Measurements from ENCODE around the gene CHFR. TPM values are rescaled to one million over a fixed set of nuclear protein-coding genes. Genes with fewer than 3 reads are reported as not detected.
A peak's percentile ranks its signal among the peaks of the same experiment; 100 is the strongest.
"Not testable (repeated sequence)": the region's sequence is repeated elsewhere in the genome, so short reads cannot be mapped to it uniquely, and the experiment has no call there.

CHFR gene
- total RNA-seq (2014; rRNA removed; shearing (Covaris generic)): 7.8 and 8.0 TPM in 2 replicates

GRCh38 chr12:132887513-132888351, at the start of gene CHFR:
TSS of gene CHFR (minus strand) at chr12:132887605. CDS start at chr12:132887328, 277 bp downstream.
- DNase-seq (ENCODE audit: low spot score): peak; percentile 72

GRCh38 chr12:132936921-132937320, 49.5 kb upstream of the CHFR start:
- DNase-seq (ENCODE audit: low spot score): not testable (repeated sequence)

GRCh38 chr12:132936163-132936562, 48.8 kb upstream of the CHFR start:
- DNase-seq (ENCODE audit: low spot score): no peak

- DNase-seq (ENCODE audit: low spot score): no peak
Observed at GRCh38 chr12:132926415-132926833, 39.0 kb upstream of the CHFR start.

- DNase-seq (ENCODE audit: low spot score): no peak
Observed at GRCh38 chr12:132925597-132926414, 38.4 kb upstream of the CHFR start.

GRCh38 chr12:132924356-132924755, 37.0 kb upstream of the CHFR start:
- no peak for DNase-seq (ENCODE audit: low spot score)

- no peak for DNase-seq (ENCODE audit: low spot score)
Observed at GRCh38 chr12:132923356-132923909, 36.0 kb upstream of the CHFR start.

- DNase-seq (ENCODE audit: low spot score): no peak
Observed at GRCh38 chr12:132922676-132923075, 35.3 kb upstream of the CHFR start.

- peak; percentile 19 for DNase-seq (ENCODE audit: low spot score)
Observed at GRCh38 chr12:132921685-132922084, 34.3 kb upstream of the CHFR start.

GRCh38 chr12:132918680-132919079, 31.3 kb upstream of the CHFR start:
- no peak for DNase-seq (ENCODE audit: low spot score)

GRCh38 chr12:132909030-132909368, 21.6 kb upstream of the CHFR start:
- DNase-seq (ENCODE audit: low spot score): no peak

GRCh38 chr12:132908145-132909029, 21.0 kb upstream of the CHFR start:
- DNase-seq (ENCODE audit: low spot score): no peak

- not testable (repeated sequence) for DNase-seq (ENCODE audit: low spot score)
Observed at GRCh38 chr12:132907789-132908144, 20.4 kb upstream of the CHFR start.

GRCh38 chr12:132907216-132907615, 19.8 kb upstream of the CHFR start:
- no peak for DNase-seq (ENCODE audit: low spot score)

GRCh38 chr12:132904718-132905328, 17.4 kb upstream of the CHFR start:
- no peak for DNase-seq (ENCODE audit: low spot score)

- no peak for DNase-seq (ENCODE audit: low spot score)
Observed at GRCh38 chr12:132899033-132899432, 11.6 kb upstream of the CHFR start.

GRCh38 chr12:132888852-132889251, 1.4 kb upstream of the CHFR start:
- DNase-seq (ENCODE audit: low spot score): no peak

GRCh38 chr12:132886529-132887477, 602 bp downstream of the CHFR start:
- DNase-seq (ENCODE audit: low spot score): no peak

GRCh38 chr12:132881818-132882217, 5.6 kb downstream of the CHFR start:
- no peak for DNase-seq (ENCODE audit: low spot score)

GRCh38 chr12:132874620-132875019, 12.8 kb downstream of the CHFR start:
- DNase-seq (ENCODE audit: low spot score): not testable (repeated sequence)
